HG03159 (cell line): ENCODE data around the gene ATMIN.

ENCODE experiments used
- ATAC-seq: cut with Tn5 transposase; IDR thresholded peaks from one replicate; pipeline ENCODE4 v1.9.1; 2021; ENCODE audit warnings: mild to moderate bottlenecking, moderate library complexity; ENCODE audit not compliant: unreplicated experiment

The ATMIN gene

DNA sequence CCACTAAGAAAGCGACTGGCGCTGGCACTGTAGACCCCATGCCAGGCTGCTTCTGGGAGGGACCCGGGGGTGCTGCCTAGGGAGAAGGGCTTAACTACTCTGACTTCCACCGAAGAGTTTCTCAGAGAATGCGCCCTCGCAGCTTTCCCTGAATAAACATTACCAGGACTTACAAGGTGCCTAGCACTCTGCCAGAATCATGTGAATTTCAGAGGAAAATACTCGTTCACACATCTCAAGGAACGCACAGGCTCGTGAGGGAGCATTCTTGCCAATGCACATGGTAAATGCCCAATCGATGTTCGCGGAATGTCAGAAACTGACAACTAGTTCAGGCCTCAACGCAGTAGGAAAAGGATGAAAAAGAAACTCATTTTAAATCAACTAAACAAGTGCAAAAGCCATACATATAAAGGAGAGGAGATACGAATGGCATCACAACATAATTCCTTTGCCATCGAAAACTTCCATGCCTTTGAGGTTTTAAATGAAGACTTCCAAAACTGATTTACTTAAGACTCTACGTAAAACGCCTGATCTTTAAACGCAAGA lies 30.0 kb upstream of the ATMIN start:
- ATAC-seq = no peak

GRCh38 chr16:81006211-81006812 lies 29.3 kb upstream of the ATMIN start:
- peak; percentile 34 for ATAC-seq

DNA sequence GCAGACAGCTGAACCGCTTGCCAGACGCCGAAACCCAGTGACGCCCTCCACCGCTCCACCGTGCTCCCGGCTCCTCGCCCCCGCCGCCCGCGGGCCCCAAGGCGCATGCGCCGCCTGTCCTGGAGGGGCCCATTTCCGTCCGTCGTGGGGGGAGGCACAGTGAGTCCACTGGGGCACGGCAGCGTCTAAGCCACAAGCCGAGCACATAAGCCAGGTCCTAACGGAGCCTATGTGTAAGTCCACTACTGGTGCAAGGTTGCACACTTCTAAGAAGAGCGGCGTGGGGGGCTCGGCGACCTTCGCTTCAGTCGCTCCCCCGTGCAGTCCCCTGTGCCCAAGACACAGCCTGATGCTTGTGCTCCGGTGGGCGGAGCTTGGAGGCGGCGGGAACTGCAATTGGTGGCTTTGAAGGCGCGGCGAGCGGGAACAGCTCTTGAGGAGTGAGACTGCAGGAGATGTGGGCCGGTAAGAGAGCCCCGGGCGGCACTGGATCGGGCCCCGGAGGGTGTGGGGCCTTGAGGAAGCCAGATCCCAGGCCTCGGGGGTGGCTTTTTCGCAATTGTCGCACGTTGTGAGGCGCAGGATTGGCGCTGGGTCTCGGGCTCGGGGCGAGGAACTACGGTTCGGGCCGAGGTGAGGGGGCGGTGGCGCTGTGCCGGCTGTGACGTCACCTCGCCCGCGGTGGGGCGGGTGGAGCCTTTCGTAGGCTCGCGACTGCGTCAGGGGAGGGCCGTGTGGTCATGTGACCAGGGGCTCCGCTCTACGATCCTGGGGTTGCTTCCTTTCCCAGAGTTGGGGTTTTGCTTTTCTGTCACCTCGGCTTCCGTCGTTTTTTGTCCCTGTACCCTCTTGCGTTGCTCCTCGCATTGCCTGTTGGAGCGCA lies 28.6 kb upstream of the ATMIN start, which contains the start of the genes CENPN and CMC2:
TSS of gene CENPN (plus strand) at position 402 of the 883 bp plus-strand sequence. CDS start 4,726 bp downstream, outside the sequence.
TSS of gene CMC2 (minus strand) at position 73 of the 883 bp plus-strand sequence. CDS start 9,491 bp downstream, outside the sequence.
- ATAC-seq = peak; percentile 87

DNA sequence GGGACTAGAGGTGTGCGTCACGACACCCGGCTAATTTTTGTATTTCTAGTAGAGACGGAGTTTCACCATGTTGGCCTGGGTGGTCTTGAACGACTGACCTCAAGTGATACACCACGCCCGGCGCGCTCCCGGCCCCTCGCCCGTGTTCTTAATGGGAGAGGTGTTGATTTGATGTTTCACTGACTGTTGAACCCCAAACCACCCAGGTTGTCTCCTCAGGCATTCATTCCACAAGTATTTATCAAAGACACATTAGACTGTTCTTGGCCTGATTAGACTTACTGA lies 27.2 kb upstream of the ATMIN start:
- no peak for ATAC-seq

- ATAC-seq = no peak
Measured at GRCh38 chr16:81012974-81013373, 22.7 kb upstream of the ATMIN start.

GRCh38 chr16:81014672-81015071 lies 21.0 kb upstream of the ATMIN start:
- ATAC-seq = no peak

- no peak for ATAC-seq
Measured at GRCh38 chr16:81018496-81018895, 17.1 kb upstream of the ATMIN start.

- no peak for ATAC-seq
Measured at GRCh38 chr16:81026429-81026828, 9.2 kb upstream of the ATMIN start.

- no peak for ATAC-seq
Measured at GRCh38 chr16:81029930-81030604, 5.6 kb upstream of the ATMIN start.

- peak; percentile 44 for ATAC-seq
Measured at GRCh38 chr16:81035975-81036750, 521 bp downstream of the ATMIN start.

DNA sequence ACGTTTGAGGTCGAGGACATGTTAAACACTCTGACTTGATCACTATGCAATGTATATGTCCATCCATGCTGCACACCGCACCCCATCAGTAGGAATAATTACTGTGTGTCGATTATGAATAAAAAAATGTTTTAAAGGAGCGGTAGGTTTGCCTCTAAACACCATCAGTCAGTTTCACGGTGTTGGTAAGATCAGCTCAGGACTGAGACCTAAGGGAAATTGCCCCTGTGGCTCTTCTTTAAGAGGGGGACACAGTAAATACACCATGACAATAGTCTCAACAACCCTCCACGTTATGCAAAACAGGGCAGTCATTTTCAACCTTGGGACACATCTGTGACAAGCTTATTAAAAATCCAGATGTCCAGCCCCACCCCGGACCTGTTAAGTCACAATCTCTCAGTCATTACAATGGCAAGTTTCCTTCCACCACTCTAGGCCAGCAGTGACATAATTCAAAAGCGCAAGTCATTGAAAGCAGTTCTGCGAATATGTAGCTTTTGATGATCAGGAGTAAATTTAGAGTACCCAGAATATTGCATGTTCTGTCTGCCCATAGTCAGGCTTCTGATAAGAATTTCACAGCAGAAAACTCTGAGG lies 1.2 kb downstream of the ATMIN start:
- no peak for ATAC-seq

DNA sequence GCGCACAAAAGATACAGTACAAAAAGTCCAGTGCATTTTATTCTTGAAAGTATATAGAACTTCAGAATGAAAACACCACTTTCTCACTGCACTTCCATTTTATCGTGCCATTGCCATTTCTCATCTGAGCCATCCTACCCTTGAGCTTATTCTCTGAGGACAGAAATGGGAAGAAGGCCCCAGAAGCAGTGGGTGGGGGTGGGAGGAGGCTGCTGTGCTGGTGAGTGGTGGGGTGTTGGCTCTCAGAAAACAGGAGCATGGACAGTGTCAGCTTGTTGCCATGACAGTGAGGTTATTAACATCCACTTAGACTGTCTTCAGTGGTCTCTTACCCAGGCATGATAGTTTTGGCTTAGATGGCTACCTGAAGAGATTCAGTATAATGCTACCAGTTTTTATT lies 4.5 kb downstream of the ATMIN start:
- no peak for ATAC-seq

DNA sequence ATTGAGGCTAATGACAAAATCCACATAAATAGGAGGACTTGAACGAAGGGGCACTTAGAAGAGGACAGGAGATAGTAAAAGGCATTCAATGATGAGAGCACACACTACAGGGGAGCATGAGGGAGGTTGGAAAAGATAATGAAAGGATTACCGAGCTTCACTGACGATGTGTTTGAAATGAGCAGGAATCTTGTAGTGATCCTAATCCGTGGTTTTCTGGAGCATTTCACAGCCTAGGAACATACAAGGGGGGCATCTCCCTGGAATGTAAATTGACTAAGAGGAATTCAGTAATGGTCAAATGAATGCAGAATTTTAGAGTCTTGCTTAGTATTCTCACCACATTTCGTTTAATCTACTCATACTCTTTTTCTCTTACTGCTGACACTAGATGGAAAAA lies 5.2 kb downstream of the ATMIN start:
- no peak for ATAC-seq

DNA sequence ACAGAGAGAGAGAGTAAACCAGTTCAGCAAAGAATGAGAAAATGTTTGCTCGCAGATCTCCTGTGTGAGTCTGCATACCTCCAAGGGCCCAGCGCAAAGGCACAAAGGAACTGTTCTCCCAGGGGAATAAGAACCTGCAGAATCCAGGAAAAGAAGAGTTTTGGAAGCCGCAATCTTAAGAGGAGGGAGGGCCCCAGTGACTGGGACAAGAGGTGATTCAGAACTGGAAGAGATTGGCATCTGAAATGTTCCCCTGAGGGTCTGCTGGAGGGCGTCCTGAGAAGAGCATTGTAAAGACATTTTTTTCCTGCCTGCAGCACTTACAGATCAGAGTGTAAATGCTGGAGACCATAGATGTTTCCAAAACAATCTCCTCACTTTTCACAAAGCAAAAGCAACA lies 6.1 kb downstream of the ATMIN start:
- no peak for ATAC-seq

DNA sequence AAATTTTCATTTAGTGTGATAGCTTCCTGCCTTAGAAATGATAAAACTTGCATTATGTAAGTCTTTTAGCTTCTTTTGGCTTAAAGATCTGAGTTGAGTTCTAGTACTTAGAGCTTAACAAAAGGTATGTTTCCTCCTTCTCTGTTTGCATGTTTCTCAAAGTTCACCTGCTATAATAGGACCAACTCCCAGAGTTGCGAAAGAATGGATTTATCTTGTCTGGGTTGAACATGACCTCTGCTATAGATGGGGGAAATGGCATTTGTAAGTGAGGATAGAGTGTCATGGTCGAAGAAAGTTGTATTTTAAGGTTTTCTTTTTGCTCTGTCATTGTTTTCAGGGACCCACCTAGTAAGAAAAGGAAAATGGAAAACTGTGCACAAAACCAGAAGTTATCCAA lies 7.2 kb downstream of the ATMIN start:
- ATAC-seq = no peak

GRCh38 chr16:81053761-81054160 lies 18.1 kb downstream of the ATMIN start:
- no peak for ATAC-seq

DNA sequence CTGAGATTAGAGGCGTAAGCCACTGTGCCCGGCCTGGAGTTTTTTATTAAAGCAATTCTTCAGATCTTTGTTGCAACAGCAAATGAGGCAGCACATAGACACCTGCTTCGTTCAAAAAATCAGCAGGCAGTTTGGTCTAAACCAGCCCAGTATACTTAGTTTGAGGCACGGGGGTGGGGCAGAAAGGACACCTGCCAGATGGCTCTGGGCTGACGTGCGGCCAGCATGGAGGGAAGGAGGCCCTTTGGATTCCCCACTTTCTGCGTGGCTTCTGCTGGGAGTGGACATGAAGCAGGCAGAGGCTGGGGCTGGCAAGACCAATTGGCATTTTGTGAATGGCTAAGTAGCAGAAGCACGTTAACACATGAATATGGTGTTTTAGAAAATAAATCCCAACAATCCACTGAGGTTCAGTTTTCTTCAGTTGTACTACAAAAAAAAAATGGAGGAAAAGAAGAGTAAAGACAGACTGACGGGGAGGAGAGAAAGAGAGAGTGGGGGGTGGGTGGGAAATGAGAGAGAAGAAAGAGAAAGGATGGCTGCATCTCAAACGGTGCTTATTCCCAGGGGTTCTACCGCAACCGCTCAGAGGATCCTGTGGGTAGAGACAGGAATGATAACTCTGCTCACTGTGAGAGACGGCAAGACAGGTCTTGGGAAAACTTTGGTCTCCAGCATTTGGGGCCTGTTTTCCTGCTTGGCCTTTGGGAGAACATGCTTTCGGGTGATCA lies 25.1 kb downstream of the ATMIN start:
- ATAC-seq = no peak

DNA sequence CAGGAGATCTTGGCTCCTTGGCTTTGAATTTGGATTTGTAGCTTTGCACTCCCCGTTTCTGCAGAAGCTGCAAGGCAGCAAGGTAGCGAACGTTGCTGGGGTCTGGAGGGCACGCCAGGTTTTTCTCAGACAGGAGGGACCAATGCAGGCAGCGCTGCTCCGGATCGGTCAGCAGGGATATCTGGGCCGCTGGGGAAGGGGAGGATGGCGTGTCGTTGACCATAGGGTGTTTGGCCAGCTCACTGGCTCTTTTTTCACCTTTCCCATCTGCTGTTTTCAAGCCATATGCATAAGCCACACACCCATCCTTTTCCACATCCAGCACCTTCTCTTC lies 25.6 kb downstream of the ATMIN start:
- ATAC-seq = no peak

DNA sequence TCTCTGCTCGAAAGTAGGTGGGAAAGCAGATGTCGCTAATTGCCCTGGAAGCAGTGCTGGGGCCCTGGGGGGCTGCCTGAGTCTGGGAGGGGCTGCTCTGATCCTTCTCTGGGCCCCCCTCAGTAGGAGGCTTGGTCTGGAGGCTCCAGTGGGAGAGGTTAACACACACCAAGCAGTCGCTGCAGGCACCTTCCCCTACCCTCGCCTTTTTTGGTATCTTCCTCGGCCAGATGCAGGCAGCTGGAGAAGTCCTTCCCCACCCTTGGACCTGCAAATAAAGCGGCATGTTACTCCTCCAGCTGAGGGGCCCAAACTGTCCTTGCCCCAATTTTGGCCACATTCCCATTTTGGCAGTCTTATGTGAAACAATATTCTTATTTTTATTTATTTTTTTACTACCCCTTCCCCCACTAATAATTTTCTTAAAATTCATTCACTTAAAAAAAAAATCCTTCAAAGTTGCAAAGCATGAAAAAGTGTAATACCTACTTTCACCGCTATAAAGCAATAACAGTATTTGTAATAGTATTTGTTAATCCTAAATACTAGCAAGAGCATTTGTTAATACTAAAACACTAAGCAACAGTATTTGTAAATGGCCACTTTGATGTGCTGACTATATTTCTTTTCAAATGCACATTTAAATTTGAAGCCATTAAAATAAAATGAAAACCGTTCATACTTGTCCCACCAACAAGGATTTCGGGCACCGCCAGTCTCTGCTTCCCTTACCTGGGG lies 26.4 kb downstream of the ATMIN start:
- no peak for ATAC-seq
